Trophoblast cell (in vitro differentiated cells and primary cell): Measurements from ENCODE around the gene NFU1.

Experiments used
- DNase-seq, 2 donors: peaks; one replicate each; pipeline ENCODE4 v3.0.0-alpha.2; 2016
- H2AFZ ChIP-seq: 2 replicates; pipeline ENCODE4 v1.6.1; 2013; ENCODE audit warnings: low read length, moderate library complexity, mild to moderate bottlenecking; ENCODE audit not compliant: insufficient read depth, poor library complexity
- H2AK5ac ChIP-seq: 2 replicates; pipeline ENCODE4 v1.6.1; 2013; ENCODE audit warnings: mild to moderate bottlenecking, low read length
- H2BK120ac ChIP-seq: 2 replicates; pipeline ENCODE4 v1.6.1; 2013; ENCODE audit warnings: low read length, mild to moderate bottlenecking, moderate library complexity; ENCODE audit not compliant: insufficient read depth, poor library complexity
- H2BK12ac ChIP-seq: 2 replicates; pipeline ENCODE4 v1.6.1; 2013; ENCODE audit warnings: mild to moderate bottlenecking, low read length, moderate library complexity
- H2BK5ac ChIP-seq: 2 replicates; pipeline ENCODE4 v1.6.1; 2013; ENCODE audit warnings: low read length, low read depth, moderate library complexity, mild to moderate bottlenecking; ENCODE audit not compliant: poor library complexity
- H3K14ac ChIP-seq: 2 replicates; pipeline ENCODE4 v1.6.1; 2013; ENCODE audit warnings: mild to moderate bottlenecking, low read length
- H3K18ac ChIP-seq: 2 replicates; pipeline ENCODE4 v1.6.1; 2013; ENCODE audit warnings: mild to moderate bottlenecking, low read length
- H3K23ac ChIP-seq: 2 replicates; pipeline ENCODE4 v1.6.1; 2013; ENCODE audit warnings: low read length
- H3K27ac ChIP-seq: 2 replicates; pipeline ENCODE4 v1.5.1; 2013; ENCODE audit warnings: low read depth, mild to moderate bottlenecking, inconsistent platforms, low read length, moderate library complexity
- H3K27me3 ChIP-seq: 2 replicates; pipeline ENCODE4 v1.6.1; 2013; ENCODE audit warnings: inconsistent platforms, mild to moderate bottlenecking, low read length, moderate library complexity; ENCODE audit not compliant: insufficient read depth
- H3K36me3 ChIP-seq, 2 experiments: 1 replicate in 1 of 2; 2 replicates in 1 of 2; pipeline ENCODE4 v1.6.1; 2013; ENCODE audit warnings: low read length in 2 of 2, mild to moderate bottlenecking in 2 of 2, moderate library complexity in 1 of 2; ENCODE audit not compliant: insufficient read depth in 2 of 2, control insufficient read depth in 1 of 2
- H3K4ac ChIP-seq: 2 replicates; pipeline ENCODE4 v1.6.1; 2013; ENCODE audit warnings: low read depth, mild to moderate bottlenecking, low read length, moderate library complexity
- H3K4me1 ChIP-seq, 2 experiments: 1 replicate in 1 of 2; 2 replicates in 1 of 2; pipeline ENCODE4 v1.6.1; 2013; ENCODE audit warnings: low read length in 2 of 2, mild to moderate bottlenecking in 2 of 2, moderate library complexity in 1 of 2; ENCODE audit not compliant: insufficient read depth in 2 of 2, control insufficient read depth in 1 of 2
- H3K4me2 ChIP-seq: 2 replicates; pipeline ENCODE4 v1.6.1; 2013; ENCODE audit warnings: inconsistent platforms, mild to moderate bottlenecking, low read length, moderate library complexity
- H3K4me3 ChIP-seq: 2 replicates; pipeline ENCODE4 v1.5.1; 2013; ENCODE audit warnings: mild to moderate bottlenecking, low read depth, low read length, inconsistent platforms
- H3K79me1 ChIP-seq: one replicate; pipeline ENCODE4 v1.6.1; 2013; ENCODE audit warnings: low read length
- H3K79me2 ChIP-seq: 2 replicates; pipeline ENCODE4 v1.6.1; 2013; ENCODE audit warnings: low read length, mild to moderate bottlenecking; ENCODE audit not compliant: control insufficient read depth, insufficient read depth, poor library complexity
- H3K9ac ChIP-seq: 2 replicates; pipeline ENCODE4 v1.6.1; 2013; ENCODE audit warnings: mild to moderate bottlenecking, low read length
- H3K9me3 ChIP-seq: 2 replicates; pipeline ENCODE4 v1.6.1; 2013; ENCODE audit warnings: low read depth, mild to moderate bottlenecking, control low read depth, inconsistent platforms, low read length; ENCODE audit not compliant: insufficient read depth
- H4K12ac ChIP-seq: 2 replicates; pipeline ENCODE4 v1.6.1; 2013; ENCODE audit warnings: low read depth, mild to moderate bottlenecking, low read length, moderate library complexity
- H4K8ac ChIP-seq: 2 replicates; pipeline ENCODE4 v1.6.1; 2013; ENCODE audit warnings: low read depth, mild to moderate bottlenecking, low read length, moderate library complexity
- H4K91ac ChIP-seq: one replicate; pipeline ENCODE4 v1.6.1; 2013; ENCODE audit warnings: low read depth, mild to moderate bottlenecking, low read length, moderate library complexity
- WGBS: extraction: QIAGEN DNeasy Blood & Tissue Kit; methylation state at CpG from one replicate; pipeline ENCODE4 v1.1.7; 2013; ENCODE audit warnings: missing lambda C conversion rate; ENCODE audit not compliant: insufficient read length, insufficient coverage; ENCODE audit errors: extremely low coverage; 5-methylcytosine and 5-hydroxymethylcytosine counted together

NFU1 gene

DNA sequence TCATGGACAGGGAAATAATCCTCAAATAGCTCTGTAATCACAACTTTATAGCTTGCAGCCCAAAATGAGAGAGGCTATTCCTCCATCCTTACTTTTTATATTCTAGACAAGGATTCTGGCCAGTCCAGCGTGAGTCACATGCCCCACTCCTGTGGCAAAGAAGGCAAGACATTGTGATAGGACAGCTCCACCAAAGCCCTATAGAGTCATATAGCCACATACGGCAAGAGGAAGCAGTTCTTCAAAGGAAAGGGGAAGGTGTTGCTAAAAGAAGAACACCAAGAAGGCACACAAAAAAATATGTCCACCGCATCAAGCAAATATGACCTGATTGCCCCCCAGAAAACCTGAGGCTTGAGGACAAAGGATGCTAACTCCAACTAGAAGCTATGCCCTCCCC lies 46.8 kb downstream of the NFU1 start:
- no CpG with 5 or more reads among the region's 3 CpGs for WGBS
- H3K9me3 ChIP-seq: no peaks in the 10 kb centered on the region
- DNase-seq: no peak
- no peak overlapping the region for H2BK12ac ChIP-seq
- no peak overlapping the region for H2AK5ac ChIP-seq
- no peak overlapping the region for H2BK120ac ChIP-seq
- H3K4me3 ChIP-seq: no peak overlapping the region
- peaks cover 2 to 9% of the 10 kb centered on the region in 2 experiments for H3K4me1 ChIP-seq
- no peak overlapping the region for H3K4ac ChIP-seq
- peaks cover 8% of the 10 kb centered on the region for H3K79me2 ChIP-seq
- no peak overlapping the region for H2BK5ac ChIP-seq
- H3K4me2 ChIP-seq: no peak overlapping the region
- peaks cover 3% of the 10 kb centered on the region in 2 experiments for H3K36me3 ChIP-seq
- H4K12ac ChIP-seq: no peak overlapping the region
- H3K23ac ChIP-seq: no peak overlapping the region
- H3K18ac ChIP-seq: no peak overlapping the region
- no peak overlapping the region for H2AFZ ChIP-seq
- H4K8ac ChIP-seq: no peak overlapping the region
- no peaks in the 10 kb centered on the region for H3K27me3 ChIP-seq
- H3K27ac ChIP-seq: no peak overlapping the region
- H3K14ac ChIP-seq: no peak overlapping the region
- no peak overlapping the region for H4K91ac ChIP-seq
- H3K79me1 ChIP-seq: peaks cover 12% of the 10 kb centered on the region
- H3K9ac ChIP-seq: no peak overlapping the region

DNA sequence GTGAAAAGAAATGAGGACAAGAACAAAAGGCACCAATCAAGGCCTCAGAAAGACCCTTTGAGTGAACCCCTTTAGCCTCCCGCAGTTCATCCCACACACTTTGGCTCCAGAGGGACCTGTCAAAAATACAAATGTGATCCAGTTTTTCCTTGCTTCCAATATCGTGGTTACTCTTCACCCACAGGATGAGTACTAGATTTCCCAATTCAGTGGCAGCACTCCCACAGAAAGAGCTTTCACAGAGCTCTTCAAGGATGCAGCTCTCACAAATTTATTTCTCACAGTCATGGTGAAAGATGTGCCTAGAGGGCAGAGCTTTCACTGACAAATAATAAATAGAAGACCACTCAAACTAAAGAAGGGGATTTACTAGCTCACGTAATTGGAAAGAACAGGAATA lies 47.2 kb downstream of the NFU1 start:
- H3K23ac ChIP-seq: no peak overlapping the region
- H3K14ac ChIP-seq: no peak overlapping the region
- no peak overlapping the region for H4K91ac ChIP-seq
- H2AK5ac ChIP-seq: no peak overlapping the region
- H3K27ac ChIP-seq: no peak overlapping the region
- no CpG with 5 or more reads among the region's 3 CpGs for WGBS
- H3K79me2 ChIP-seq: peaks cover 8% of the 10 kb centered on the region
- H3K9ac ChIP-seq: no peak overlapping the region
- no peak overlapping the region for H4K8ac ChIP-seq
- H3K36me3 ChIP-seq: peaks cover 3 to 5% of the 10 kb centered on the region in 2 experiments
- no peak overlapping the region for H4K12ac ChIP-seq
- no peak overlapping the region for H2BK12ac ChIP-seq
- no peaks in the 10 kb centered on the region for H3K9me3 ChIP-seq
- no peak overlapping the region for H3K4ac ChIP-seq
- no peak overlapping the region for H3K4me3 ChIP-seq
- no peak overlapping the region for H3K4me2 ChIP-seq
- no peak for DNase-seq
- no peak overlapping the region for H3K18ac ChIP-seq
- H2BK5ac ChIP-seq: no peak overlapping the region
- no peak overlapping the region for H2BK120ac ChIP-seq
- no peaks in the 10 kb centered on the region for H3K27me3 ChIP-seq
- H3K79me1 ChIP-seq: peaks cover 12% of the 10 kb centered on the region
- no peak overlapping the region for H2AFZ ChIP-seq
- peaks cover 2 to 9% of the 10 kb centered on the region in 2 experiments for H3K4me1 ChIP-seq

DNA sequence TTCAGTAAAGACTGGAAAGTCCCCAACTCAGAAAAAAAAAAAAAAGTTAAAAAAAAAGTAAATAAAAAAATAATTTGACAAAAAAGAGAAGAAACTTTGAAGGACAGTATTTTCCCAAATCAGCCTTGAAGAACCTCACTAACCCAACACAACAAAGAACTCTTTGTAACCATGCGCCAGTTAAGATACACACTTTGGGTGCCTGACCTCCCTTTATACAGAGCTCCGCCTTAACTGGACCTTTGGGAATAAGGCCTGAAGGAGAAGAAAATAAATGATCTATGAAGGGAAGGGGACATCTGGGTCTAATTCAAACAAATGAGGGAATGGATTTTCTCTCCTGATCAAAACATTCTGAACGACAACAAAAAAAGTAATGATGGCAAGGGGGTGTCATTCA lies 48.0 kb downstream of the NFU1 start:
- H3K4ac ChIP-seq: no peak overlapping the region
- H3K4me2 ChIP-seq: no peak overlapping the region
- H3K79me2 ChIP-seq: peaks cover 10% of the 10 kb centered on the region
- DNase-seq: no peak
- no peak overlapping the region for H2BK120ac ChIP-seq
- no peak overlapping the region for H3K9ac ChIP-seq
- no peak overlapping the region for H4K12ac ChIP-seq
- H3K9me3 ChIP-seq: no peaks in the 10 kb centered on the region
- H3K36me3 ChIP-seq: peaks cover 3 to 5% of the 10 kb centered on the region in 2 experiments
- H4K91ac ChIP-seq: no peak overlapping the region
- whole genome bisulfite sequencing: no CpG with 5 or more reads among the region's 3 CpGs
- H3K27me3 ChIP-seq: no peaks in the 10 kb centered on the region
- H3K18ac ChIP-seq: no peak overlapping the region
- no peak overlapping the region for H3K23ac ChIP-seq
- peaks cover 2 to 9% of the 10 kb centered on the region in 2 experiments for H3K4me1 ChIP-seq
- H3K79me1 ChIP-seq: peaks cover 12% of the 10 kb centered on the region
- H2BK12ac ChIP-seq: no peak overlapping the region
- H3K4me3 ChIP-seq: no peak overlapping the region
- H4K8ac ChIP-seq: no peak overlapping the region
- no peak overlapping the region for H3K14ac ChIP-seq
- H3K27ac ChIP-seq: no peak overlapping the region
- H2AK5ac ChIP-seq: no peak overlapping the region
- H2BK5ac ChIP-seq: no peak overlapping the region
- no peak overlapping the region for H2AFZ ChIP-seq

- Histone ChIP-seq H3K4me1 (peaks cover 2 to 9% of the 10 kb centered on the region in 2 experiments), H3K4ac (peak overlapping the region; percentile 12), H3K9me3 (no peaks in the 10 kb centered on the region), H3K27me3 (no peaks in the 10 kb centered on the region), H4K12ac (peak overlapping the region; percentile 90), H3K4me2 (peak overlapping the region; percentile 78), H3K23ac (peak overlapping the region; percentile 29), H2BK12ac (no peak overlapping the region), H3K9ac (peak overlapping the region; percentile 5), H4K8ac (peak overlapping the region; percentile 83), H3K4me3 (peak overlapping the region; percentile 26), H3K79me1 (peaks cover 12% of the 10 kb centered on the region), H3K18ac (peak overlapping the region; percentile 63), H3K36me3 (peaks cover 0 to 4% of the 10 kb centered on the region in 2 experiments), H3K27ac (peak overlapping the region; percentile 84), H3K14ac (peak overlapping the region; percentile 55), H2AK5ac (peak overlapping the region; percentile 85), H3K79me2 (peaks cover 14% of the 10 kb centered on the region), H4K91ac (peak overlapping the region; percentile 84), H2BK120ac (peak overlapping the region; percentile 27), H2AFZ (peak overlapping the region; percentile 62), H2BK5ac (peak overlapping the region; percentile 90)
- peak; percentile 2 to 29 for DNase-seq
- no CpG with 5 or more reads among the region's 14 CpGs for WGBS
Observed at GRCh38 chr2:69387770-69388481, 49.3 kb downstream of the NFU1 start.
